Activated naive CD8-positive, alpha-beta T cell treated with anti-CD3 and anti-CD28 coated beads for 36 hours (primary cell): ENCODE data around the gene DLL4. TPM values are rescaled to one million over a fixed set of nuclear protein-coding genes. Genes with fewer than 3 reads are reported as not detected.
A peak's percentile ranks its signal among the peaks of the same experiment; 100 is the strongest.
"Not testable (repeated sequence)": the region's sequence is repeated elsewhere in the genome, so short reads cannot be mapped to it uniquely, and the experiment has no call there.

Experiments used
- DNase-seq: peaks from one replicate; pipeline ENCODE4 v3.0.0; 2021
- H3K27ac Mint-ChIP-seq: one replicate; pipeline ENCODE4 v1.8.0; 2022; ENCODE audit warnings: mild to moderate bottlenecking, moderate library complexity, mixed read lengths
- H3K27me3 Mint-ChIP-seq: one replicate; pipeline ENCODE4 v1.8.0; 2022; ENCODE audit warnings: mild to moderate bottlenecking, mixed read lengths
- H3K36me3 Mint-ChIP-seq: one replicate; pipeline ENCODE4 v1.8.0; 2021; ENCODE audit warnings: mild to moderate bottlenecking, mixed read lengths
- H3K4me1 Mint-ChIP-seq: one replicate; pipeline ENCODE4 v1.8.0; 2021; ENCODE audit warnings: mixed read lengths
- H3K4me3 Mint-ChIP-seq: one replicate; pipeline ENCODE4 v1.8.0; 2022; ENCODE audit warnings: mild to moderate bottlenecking, moderate library complexity, mixed read lengths
- H3K9me3 Mint-ChIP-seq: one replicate; pipeline ENCODE4 v1.8.0; 2022; ENCODE audit warnings: mixed read lengths
- total RNA-seq, 2 experiments: library from RNA; stranded (reverse); gene quantifications; one replicate each; pipeline ENCODE4 v1.2.3, GENCODE V29; 2021

DLL4 gene
- total RNA-seq, 2 experiments from 2014 or later = not detected

GRCh38 chr15:40955141-40955903, 26.2 kb downstream of the DLL4 start:
- Mint-ChIP-seq H3K27ac (peak overlapping the region; percentile 97), H3K4me1 (peaks cover 49% of the 10 kb centered on the region), H3K9me3 (no peaks in the 10 kb centered on the region), H3K36me3 (peaks cover 33% of the 10 kb centered on the region), H3K4me3 (peak overlapping the region; percentile 94), H3K27me3 (peaks cover 3% of the 10 kb centered on the region)
- DNase-seq = no peak

GRCh38 chr15:40955930-40956540, 26.9 kb downstream of the DLL4 start:
- H3K36me3 Mint-ChIP-seq = peaks cover 33% of the 10 kb centered on the region
- peaks cover 49% of the 10 kb centered on the region for H3K4me1 Mint-ChIP-seq
- no peaks in the 10 kb centered on the region for H3K9me3 Mint-ChIP-seq
- H3K27me3 Mint-ChIP-seq = peaks cover 3% of the 10 kb centered on the region
- peak overlapping the region; percentile 20 for H3K27ac Mint-ChIP-seq
- no peak for DNase-seq
- peak overlapping the region; percentile 52 for H3K4me3 Mint-ChIP-seq

GRCh38 chr15:40956541-40956982, 27.4 kb downstream of the DLL4 start:
- no peak overlapping the region for H3K27ac Mint-ChIP-seq
- H3K9me3 Mint-ChIP-seq = no peaks in the 10 kb centered on the region
- no peak for DNase-seq
- H3K36me3 Mint-ChIP-seq = peaks cover 32% of the 10 kb centered on the region
- peaks cover 3% of the 10 kb centered on the region for H3K27me3 Mint-ChIP-seq
- peak overlapping the region; percentile 52 for H3K4me3 Mint-ChIP-seq
- peaks cover 47% of the 10 kb centered on the region for H3K4me1 Mint-ChIP-seq

GRCh38 chr15:40957041-40957555, 28.0 kb downstream of the DLL4 start:
- no peak for DNase-seq
- Mint-ChIP-seq H3K9me3 (no peaks in the 10 kb centered on the region), H3K36me3 (peaks cover 30% of the 10 kb centered on the region), H3K4me1 (peaks cover 43% of the 10 kb centered on the region), H3K27me3 (peaks cover 3% of the 10 kb centered on the region), H3K27ac (no peak overlapping the region), H3K4me3 (no peak overlapping the region)

- Mint-ChIP-seq H3K4me3 (no peak overlapping the region), H3K27ac (no peak overlapping the region), H3K27me3 (peaks cover 3% of the 10 kb centered on the region), H3K4me1 (peaks cover 38% of the 10 kb centered on the region), H3K9me3 (no peaks in the 10 kb centered on the region), H3K36me3 (peaks cover 30% of the 10 kb centered on the region)
- DNase-seq = no peak
Measured at GRCh38 chr15:40957581-40958051, 28.5 kb downstream of the DLL4 start.

- H3K9me3 Mint-ChIP-seq = no peaks in the 10 kb centered on the region
- peaks cover 35% of the 10 kb centered on the region for H3K4me1 Mint-ChIP-seq
- peaks cover 32% of the 10 kb centered on the region for H3K36me3 Mint-ChIP-seq
- H3K27ac Mint-ChIP-seq = no peak overlapping the region
- no peak for DNase-seq
- H3K4me3 Mint-ChIP-seq = no peak overlapping the region
- H3K27me3 Mint-ChIP-seq = peaks cover 2% of the 10 kb centered on the region
Measured at GRCh38 chr15:40958146-40958545, 29.0 kb downstream of the DLL4 start.

GRCh38 chr15:40958723-40959122, 29.6 kb downstream of the DLL4 start:
- Mint-ChIP-seq H3K4me3 (no peak overlapping the region), H3K9me3 (no peaks in the 10 kb centered on the region), H3K4me1 (peaks cover 33% of the 10 kb centered on the region), H3K27ac (no peak overlapping the region), H3K27me3 (no peaks in the 10 kb centered on the region), H3K36me3 (peaks cover 30% of the 10 kb centered on the region)
- DNase-seq = no peak

GRCh38 chr15:40959331-40960141, 30.4 kb downstream of the DLL4 start:
- Mint-ChIP-seq H3K36me3 (peaks cover 22% of the 10 kb centered on the region), H3K9me3 (no peaks in the 10 kb centered on the region), H3K4me1 (peaks cover 26% of the 10 kb centered on the region), H3K4me3 (no peak overlapping the region), H3K27ac (peak overlapping the region; percentile 18), H3K27me3 (no peaks in the 10 kb centered on the region)
- no peak for DNase-seq

- H3K36me3 Mint-ChIP-seq = peaks cover 15% of the 10 kb centered on the region
- no peak overlapping the region for H3K4me3 Mint-ChIP-seq
Measured at GRCh38 chr15:40960151-40960885, 31.2 kb downstream of the DLL4 start.

DNA sequence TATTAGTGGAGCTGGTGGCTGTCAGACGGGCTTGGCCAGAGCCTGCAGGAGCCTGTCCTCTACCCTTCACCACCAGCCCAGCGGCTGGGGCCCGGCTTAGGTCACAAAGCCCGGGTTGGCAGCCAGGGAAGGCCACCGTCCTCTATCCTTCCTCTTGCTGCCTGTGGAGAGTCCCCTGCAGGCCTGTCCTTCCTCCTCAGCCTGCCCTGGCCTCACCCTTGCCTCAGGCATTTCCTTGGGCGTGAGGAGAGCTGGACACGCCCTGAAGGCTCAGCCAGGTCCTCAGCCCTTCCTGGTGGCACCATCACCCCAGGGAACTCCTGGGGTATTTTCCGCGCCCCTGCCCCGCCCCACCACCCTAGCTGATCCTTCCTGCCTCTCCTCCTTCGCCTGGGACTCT, 31.8 kb downstream of the DLL4 start:
- DNase-seq = no peak
- Mint-ChIP-seq H3K36me3 (peaks cover 10% of the 10 kb centered on the region), H3K4me1 (peaks cover 17% of the 10 kb centered on the region)

More at GRCh38 chr15:40960151-40960885, 31.2 kb downstream of the DLL4 start:
- DNase-seq = no peak
- H3K27ac Mint-ChIP-seq = peak overlapping the region; percentile 18
- H3K4me1 Mint-ChIP-seq = peaks cover 20% of the 10 kb centered on the region
- H3K27me3 Mint-ChIP-seq = no peaks in the 10 kb centered on the region
- no peaks in the 10 kb centered on the region for H3K9me3 Mint-ChIP-seq

DNA sequence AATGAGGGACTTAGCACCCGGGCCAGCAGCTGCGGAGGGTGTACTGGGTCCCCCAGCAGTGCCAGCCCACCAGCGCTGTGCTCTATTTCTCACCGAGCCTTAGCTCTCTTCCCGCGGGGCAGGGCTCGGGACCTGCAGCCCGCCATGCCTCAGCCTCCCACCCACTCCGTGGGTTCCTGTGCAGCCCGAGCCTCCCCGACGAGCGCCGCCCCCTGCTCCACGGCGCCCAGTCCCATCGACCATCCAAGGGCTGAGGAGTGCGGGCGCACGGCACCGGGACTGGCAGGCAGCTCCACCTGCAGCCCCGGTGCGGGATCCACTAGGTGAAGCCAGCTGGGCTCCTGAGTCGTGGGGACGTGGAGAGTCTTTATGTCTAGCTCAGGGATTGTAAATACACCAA, 32.6 kb downstream of the DLL4 start:
- not testable (repeated sequence) for H3K27me3 Mint-ChIP-seq

More for the DNA sequence above, 31.8 kb downstream of the DLL4 start:
- no peaks in the 10 kb centered on the region for H3K27me3 Mint-ChIP-seq
- no peak overlapping the region for H3K4me3 Mint-ChIP-seq
- H3K27ac Mint-ChIP-seq = no peak overlapping the region
- no peaks in the 10 kb centered on the region for H3K9me3 Mint-ChIP-seq

DNA sequence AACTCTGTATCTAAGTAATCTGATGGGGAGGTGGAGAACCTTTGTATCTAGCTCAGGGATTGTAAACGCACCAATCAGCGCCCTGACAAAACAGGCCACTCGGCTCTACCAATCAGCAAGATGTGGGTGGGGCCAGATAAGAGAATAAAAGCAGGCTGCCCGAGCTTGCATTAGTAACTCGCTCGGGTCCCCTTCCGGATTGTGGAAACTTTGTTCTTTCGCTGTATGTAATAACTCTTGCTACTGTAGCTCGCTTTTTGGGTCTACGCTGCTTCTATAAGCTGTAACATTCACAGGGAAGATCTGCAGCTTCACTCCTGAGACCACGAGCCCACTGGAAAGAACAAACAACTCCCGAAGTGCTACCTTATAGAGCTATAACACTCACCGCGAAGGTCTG, 33.2 kb downstream of the DLL4 start:
- not testable (repeated sequence) for H3K9me3 Mint-ChIP-seq, DNase-seq, H3K36me3 Mint-ChIP-seq, H3K27me3 Mint-ChIP-seq, H3K4me3 Mint-ChIP-seq, H3K27ac Mint-ChIP-seq
- peaks cover 10% of the 10 kb centered on the region for H3K4me1 Mint-ChIP-seq

More for the DNA sequence above, 32.6 kb downstream of the DLL4 start:
- DNase-seq, H3K27ac Mint-ChIP-seq, H3K36me3 Mint-ChIP-seq, H3K9me3 Mint-ChIP-seq, H3K4me3 Mint-ChIP-seq: not testable (repeated sequence)
- peaks cover 10% of the 10 kb centered on the region for H3K4me1 Mint-ChIP-seq

DNA sequence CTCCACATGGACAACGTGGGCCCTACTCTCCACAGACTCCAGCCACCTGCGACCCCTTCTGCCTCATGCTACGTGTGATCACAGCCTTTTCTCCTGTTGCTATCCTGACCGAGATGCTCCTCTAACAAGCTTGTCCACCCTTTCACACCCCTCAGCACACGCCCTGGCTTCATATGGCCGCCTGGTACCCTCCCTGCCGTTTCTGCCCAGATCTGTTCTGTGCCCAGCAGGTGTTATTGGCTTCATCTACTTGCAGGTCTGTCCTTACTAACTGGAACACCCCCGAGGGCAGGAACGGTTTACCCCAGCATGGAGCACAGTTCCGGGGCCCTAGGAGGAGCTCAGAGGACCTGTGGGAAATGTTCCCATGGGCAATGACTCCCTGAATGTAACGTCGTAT, 34.1 kb downstream of the DLL4 start:
- peaks cover 7% of the 10 kb centered on the region for H3K4me1 Mint-ChIP-seq
- H3K27me3 Mint-ChIP-seq = no peaks in the 10 kb centered on the region
- H3K4me3 Mint-ChIP-seq = no peak overlapping the region
- no peak overlapping the region for H3K27ac Mint-ChIP-seq
- no peak for DNase-seq
- H3K9me3 Mint-ChIP-seq = no peaks in the 10 kb centered on the region
- H3K36me3 Mint-ChIP-seq = peaks cover 4% of the 10 kb centered on the region

DNA sequence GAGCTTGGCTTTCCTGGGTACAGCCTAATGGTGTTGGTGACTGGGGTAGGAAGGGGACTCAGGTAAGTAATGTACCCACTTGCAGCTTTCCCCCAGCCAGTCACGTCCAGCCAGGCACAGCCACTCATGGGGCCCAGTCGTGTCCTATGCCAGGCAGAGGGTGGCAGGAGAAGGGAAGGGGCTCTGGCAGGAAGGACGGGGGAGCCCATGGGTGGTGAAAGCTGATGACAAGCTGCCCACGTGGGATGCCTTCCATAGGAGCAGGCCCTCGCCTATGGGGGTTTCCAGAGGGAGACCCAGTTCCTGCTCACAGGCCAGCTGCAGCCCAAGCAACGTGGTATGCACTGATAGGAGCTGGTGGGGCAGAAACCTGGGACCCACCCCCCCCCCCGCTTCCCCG, 34.9 kb downstream of the DLL4 start:
- H3K4me1 Mint-ChIP-seq = peaks cover 2% of the 10 kb centered on the region
- H3K4me3 Mint-ChIP-seq = no peak overlapping the region
- H3K27ac Mint-ChIP-seq = no peak overlapping the region
- no peaks in the 10 kb centered on the region for H3K27me3 Mint-ChIP-seq
- peaks cover 4% of the 10 kb centered on the region for H3K36me3 Mint-ChIP-seq
- no peaks in the 10 kb centered on the region for H3K9me3 Mint-ChIP-seq
- DNase-seq = no peak
